ENCODE measurements around the gene CDR2.
A peak's percentile ranks its signal among the peaks of the same experiment; 100 is the strongest.

CDR2 gene

GRCh38 chr16:22297871-22298733 lies 76.3 kb downstream of the CDR2 start:
- DNase-seq (ENCODE audit: low read depth in 1 of 2, low spot score in 1 of 2): peak; percentile 46 to 77
- no peaks in the 10 kb centered on the region for H3K27me3 ChIP-seq (ENCODE audit: insufficient read depth, poor library complexity, severe bottlenecking)
- TF ChIP-seq CTCF (IDR thresholded peaks at IDR 0.05; ENCODE audit: insufficient read depth, low read length) (no peak), POLR2AphosphoS5 (IDR thresholded peaks at IDR 0.05; ENCODE audit: low read depth) (peak; percentile 86), REST (IDR thresholded peaks at IDR 0.05; ENCODE audit: insufficient replicate concordance, low read depth) (no peak), GABPA (IDR thresholded peaks at IDR 0.05; ENCODE audit: low read depth) (no peak; the same call in 1 of the 2 replicates), SPI1 (IDR thresholded peaks at IDR 0.05; ENCODE audit: borderline replicate concordance, low read depth) (no peak)
- peak overlapping the region; percentile 92 for H3K27ac ChIP-seq (replicated peaks)
- H3K4me3 ChIP-seq (replicated peaks; ENCODE audit: insufficient read depth, low read length): peak overlapping the region; percentile 95

GRCh38 chr16:22297114-22297870 lies 77.1 kb downstream of the CDR2 start, which contains the start of gene POLR3E:
Gene POLR3E (plus strand): TSS chr16:22297409. CDS start chr16:22302969, 5,560 bp downstream.
- peak; percentile 94 to 98 for DNase-seq (ENCODE audit: low read depth in 1 of 2, low spot score in 1 of 2)
- no peaks in the 10 kb centered on the region for H3K27me3 ChIP-seq (ENCODE audit: insufficient read depth, poor library complexity, severe bottlenecking)
- peak within 1 kb of the TSS; percentile 92 for H3K27ac ChIP-seq (replicated peaks)
- TF ChIP-seq SPI1 (IDR thresholded peaks at IDR 0.05; ENCODE audit: borderline replicate concordance, low read depth): peak; percentile 51; the same call in 1 of the 2 replicates
- TF ChIP-seq CTCF (IDR thresholded peaks at IDR 0.05; ENCODE audit: insufficient read depth, low read length): peak; percentile 73
- peak; percentile 51 for TF ChIP-seq REST (IDR thresholded peaks at IDR 0.05; ENCODE audit: insufficient replicate concordance, low read depth)
- peak; percentile 45 for TF ChIP-seq GABPA (IDR thresholded peaks at IDR 0.05; ENCODE audit: low read depth)
- TF ChIP-seq POLR2AphosphoS5 (IDR thresholded peaks at IDR 0.05; ENCODE audit: low read depth): no peak
- H3K4me3 ChIP-seq (replicated peaks; ENCODE audit: insufficient read depth, low read length): peak within 1 kb of the TSS; percentile 95

GRCh38 chr16:22296225-22297113 lies 78.0 kb downstream of the CDR2 start:
- peak in 1 of 2 experiments; percentile 10 for DNase-seq (ENCODE audit: low read depth in 1 of 2, low spot score in 1 of 2)
- Histone ChIP-seq H3K27me3 (ENCODE audit: insufficient read depth, poor library complexity, severe bottlenecking) (no peaks in the 10 kb centered on the region), H3K27ac (replicated peaks) (peak overlapping the region; percentile 32), H3K4me3 (replicated peaks; ENCODE audit: insufficient read depth, low read length) (peak overlapping the region; percentile 90)
- TF ChIP-seq REST (IDR thresholded peaks at IDR 0.05; ENCODE audit: insufficient replicate concordance, low read depth): no peak
- TF ChIP-seq SPI1 (IDR thresholded peaks at IDR 0.05; ENCODE audit: borderline replicate concordance, low read depth): no peak
- no peak for TF ChIP-seq CTCF (IDR thresholded peaks at IDR 0.05; ENCODE audit: insufficient read depth, low read length)
- TF ChIP-seq GABPA (IDR thresholded peaks at IDR 0.05; ENCODE audit: low read depth): no peak
- no peak for TF ChIP-seq POLR2AphosphoS5 (IDR thresholded peaks at IDR 0.05; ENCODE audit: low read depth)
